KG1 (cell line): Measurements from ENCODE around the gene DMGDH.

Experiments
- DNase-seq: peaks from one replicate; lab custom pipeline; 2025; lab: John Stamatoyannopoulos, UW

DMGDH gene

GRCh38 chr5:78974011-78974410 is 95.5 kb downstream of the DMGDH start:
- DNase-seq = no peak

- DNase-seq = no peak
Observed at GRCh38 chr5:78972654-78973428, 96.6 kb downstream of the DMGDH start.

GRCh38 chr5:78971998-78972397 is 97.5 kb downstream of the DMGDH start:
- DNase-seq = no peak

- no peak for DNase-seq
Observed at GRCh38 chr5:78968781-78969180, 100.7 kb downstream of the DMGDH start.

- DNase-seq = no peak
Observed at GRCh38 chr5:78964889-78965288, 104.6 kb downstream of the DMGDH start.

GRCh38 chr5:78961743-78962142 is 107.7 kb downstream of the DMGDH start:
- no peak for DNase-seq

- DNase-seq = no peak
Observed at GRCh38 chr5:78959767-78960166, 109.7 kb downstream of the DMGDH start.

- no peak for DNase-seq
Observed at GRCh38 chr5:78958672-78959445, 110.6 kb downstream of the DMGDH start.

- DNase-seq = no peak
Observed at GRCh38 chr5:78956901-78957300, 112.6 kb downstream of the DMGDH start.

- no peak for DNase-seq
Observed at GRCh38 chr5:78953092-78953800, 116.2 kb downstream of the DMGDH start.
